ENCODE data around the gene MELTF. TPM values are rescaled to one million over a fixed set of nuclear protein-coding genes. Genes with fewer than 3 reads are reported as not detected.

MELTF gene
- total RNA-seq, 1 experiment from 2014 or later: 7.3 TPM

GRCh38 chr3:197035577-197035976 is 6.0 kb upstream of the MELTF start:
- ChIA-PET POLR2A (no interaction called here), CTCF (no interaction called here)
- DNase-seq (ENCODE audit: low spot score): no peak
- Mint-ChIP-seq H3K36me3 (no peaks in the 10 kb centered on the region), H3K4me1 (0 out of 2 replicates have a peak, but pooled peaks cover 4% of the 10 kb centered on the region), H3K4me3 (no peak overlapping the region), H3K9me3 (peaks cover 7% of the 10 kb centered on the region), H3K27me3 (ENCODE audit: low read depth) (peaks cover 10% of the 10 kb centered on the region), H3K27ac (no peak overlapping the region)
- no peak for ATAC-seq
- TF ChIP-seq, protein P1, sequence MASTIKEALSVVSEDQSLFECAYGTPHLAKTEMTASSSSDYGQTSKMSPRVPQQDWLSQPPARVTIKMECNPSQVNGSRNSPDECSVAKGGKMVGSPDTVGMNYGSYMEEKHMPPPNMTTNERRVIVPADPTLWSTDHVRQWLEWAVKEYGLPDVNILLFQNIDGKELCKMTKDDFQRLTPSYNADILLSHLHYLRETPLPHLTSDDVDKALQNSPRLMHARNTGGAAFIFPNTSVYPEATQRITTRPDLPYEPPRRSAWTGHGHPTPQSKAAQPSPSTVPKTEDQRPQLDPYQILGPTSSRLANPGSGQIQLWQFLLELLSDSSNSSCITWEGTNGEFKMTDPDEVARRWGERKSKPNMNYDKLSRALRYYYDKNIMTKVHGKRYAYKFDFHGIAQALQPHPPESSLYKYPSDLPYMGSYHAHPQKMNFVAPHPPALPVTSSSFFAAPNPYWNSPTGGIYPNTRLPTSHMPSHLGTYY (CRISPR knock-in tag; IDR thresholded peaks at IDR 0.05): no peak
- TF ChIP-seq CBFB (CRISPR knock-in tag; IDR thresholded peaks at IDR 0.05; ENCODE audit: low read depth) (no peak), GTF2I (CRISPR knock-in tag; conservative IDR thresholded peaks at IDR 0.05) (no peak), FOXP1 (CRISPR knock-in tag; IDR thresholded peaks at IDR 0.05; ENCODE audit: borderline replicate concordance) (no peak), NFYB (CRISPR knock-in tag; conservative IDR thresholded peaks at IDR 0.05; ENCODE audit: low read depth) (no peak), ZNF671 (CRISPR knock-in tag; IDR thresholded peaks at IDR 0.05) (no peak), AFF4 (CRISPR knock-in tag; IDR thresholded peaks at IDR 0.05; ENCODE audit: borderline replicate concordance) (no peak), SMAD4 (CRISPR knock-in tag; IDR thresholded peaks at IDR 0.05) (no peak), E2F5 (CRISPR knock-in tag; IDR thresholded peaks at IDR 0.05) (no peak), GRHL2 (CRISPR knock-in tag; IDR thresholded peaks at IDR 0.05; ENCODE audit: insufficient replicate concordance, severe bottlenecking) (no peak), CREB1 (CRISPR knock-in tag; IDR thresholded peaks at IDR 0.05) (no peak), IRF2 (CRISPR knock-in tag; IDR thresholded peaks at IDR 0.05; ENCODE audit: borderline replicate concordance, low read depth) (no peak), JUN (CRISPR knock-in tag; IDR thresholded peaks at IDR 0.05) (no peak), ATF1 (CRISPR knock-in tag; IDR thresholded peaks at IDR 0.05) (no peak), ZNF281 (CRISPR knock-in tag; IDR thresholded peaks at IDR 0.05) (no peak)
- TF ChIP-seq, protein P2, sequence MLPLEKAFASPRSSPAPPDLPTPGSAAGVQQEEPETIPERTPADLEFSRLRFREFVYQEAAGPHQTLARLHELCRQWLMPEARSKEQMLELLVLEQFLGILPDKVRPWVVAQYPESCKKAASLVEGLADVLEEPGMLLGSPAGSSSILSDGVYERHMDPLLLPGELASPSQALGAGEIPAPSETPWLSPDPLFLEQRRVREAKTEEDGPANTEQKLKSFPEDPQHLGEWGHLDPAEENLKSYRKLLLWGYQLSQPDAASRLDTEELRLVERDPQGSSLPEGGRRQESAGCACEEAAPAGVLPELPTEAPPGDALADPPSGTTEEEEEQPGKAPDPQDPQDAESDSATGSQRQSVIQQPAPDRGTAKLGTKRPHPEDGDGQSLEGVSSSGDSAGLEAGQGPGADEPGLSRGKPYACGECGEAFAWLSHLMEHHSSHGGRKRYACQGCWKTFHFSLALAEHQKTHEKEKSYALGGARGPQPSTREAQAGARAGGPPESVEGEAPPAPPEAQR (CRISPR knock-in tag; IDR thresholded peaks at IDR 0.05): no peak
- TF ChIP-seq, protein P3, sequence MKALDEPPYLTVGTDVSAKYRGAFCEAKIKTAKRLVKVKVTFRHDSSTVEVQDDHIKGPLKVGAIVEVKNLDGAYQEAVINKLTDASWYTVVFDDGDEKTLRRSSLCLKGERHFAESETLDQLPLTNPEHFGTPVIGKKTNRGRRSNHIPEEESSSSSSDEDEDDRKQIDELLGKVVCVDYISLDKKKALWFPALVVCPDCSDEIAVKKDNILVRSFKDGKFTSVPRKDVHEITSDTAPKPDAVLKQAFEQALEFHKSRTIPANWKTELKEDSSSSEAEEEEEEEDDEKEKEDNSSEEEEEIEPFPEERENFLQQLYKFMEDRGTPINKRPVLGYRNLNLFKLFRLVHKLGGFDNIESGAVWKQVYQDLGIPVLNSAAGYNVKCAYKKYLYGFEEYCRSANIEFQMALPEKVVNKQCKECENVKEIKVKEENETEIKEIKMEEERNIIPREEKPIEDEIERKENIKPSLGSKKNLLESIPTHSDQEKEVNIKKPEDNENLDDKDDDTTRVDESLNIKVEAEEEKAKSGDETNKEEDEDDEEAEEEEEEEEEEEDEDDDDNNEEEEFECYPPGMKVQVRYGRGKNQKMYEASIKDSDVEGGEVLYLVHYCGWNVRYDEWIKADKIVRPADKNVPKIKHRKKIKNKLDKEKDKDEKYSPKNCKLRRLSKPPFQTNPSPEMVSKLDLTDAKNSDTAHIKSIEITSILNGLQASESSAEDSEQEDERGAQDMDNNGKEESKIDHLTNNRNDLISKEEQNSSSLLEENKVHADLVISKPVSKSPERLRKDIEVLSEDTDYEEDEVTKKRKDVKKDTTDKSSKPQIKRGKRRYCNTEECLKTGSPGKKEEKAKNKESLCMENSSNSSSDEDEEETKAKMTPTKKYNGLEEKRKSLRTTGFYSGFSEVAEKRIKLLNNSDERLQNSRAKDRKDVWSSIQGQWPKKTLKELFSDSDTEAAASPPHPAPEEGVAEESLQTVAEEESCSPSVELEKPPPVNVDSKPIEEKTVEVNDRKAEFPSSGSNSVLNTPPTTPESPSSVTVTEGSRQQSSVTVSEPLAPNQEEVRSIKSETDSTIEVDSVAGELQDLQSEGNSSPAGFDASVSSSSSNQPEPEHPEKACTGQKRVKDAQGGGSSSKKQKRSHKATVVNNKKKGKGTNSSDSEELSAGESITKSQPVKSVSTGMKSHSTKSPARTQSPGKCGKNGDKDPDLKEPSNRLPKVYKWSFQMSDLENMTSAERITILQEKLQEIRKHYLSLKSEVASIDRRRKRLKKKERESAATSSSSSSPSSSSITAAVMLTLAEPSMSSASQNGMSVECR (CRISPR knock-in tag; IDR thresholded peaks at IDR 0.05; ENCODE audit: borderline replicate concordance): no peak
- TF ChIP-seq, protein P4, sequence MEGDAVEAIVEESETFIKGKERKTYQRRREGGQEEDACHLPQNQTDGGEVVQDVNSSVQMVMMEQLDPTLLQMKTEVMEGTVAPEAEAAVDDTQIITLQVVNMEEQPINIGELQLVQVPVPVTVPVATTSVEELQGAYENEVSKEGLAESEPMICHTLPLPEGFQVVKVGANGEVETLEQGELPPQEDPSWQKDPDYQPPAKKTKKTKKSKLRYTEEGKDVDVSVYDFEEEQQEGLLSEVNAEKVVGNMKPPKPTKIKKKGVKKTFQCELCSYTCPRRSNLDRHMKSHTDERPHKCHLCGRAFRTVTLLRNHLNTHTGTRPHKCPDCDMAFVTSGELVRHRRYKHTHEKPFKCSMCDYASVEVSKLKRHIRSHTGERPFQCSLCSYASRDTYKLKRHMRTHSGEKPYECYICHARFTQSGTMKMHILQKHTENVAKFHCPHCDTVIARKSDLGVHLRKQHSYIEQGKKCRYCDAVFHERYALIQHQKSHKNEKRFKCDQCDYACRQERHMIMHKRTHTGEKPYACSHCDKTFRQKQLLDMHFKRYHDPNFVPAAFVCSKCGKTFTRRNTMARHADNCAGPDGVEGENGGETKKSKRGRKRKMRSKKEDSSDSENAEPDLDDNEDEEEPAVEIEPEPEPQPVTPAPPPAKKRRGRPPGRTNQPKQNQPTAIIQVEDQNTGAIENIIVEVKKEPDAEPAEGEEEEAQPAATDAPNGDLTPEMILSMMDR (IDR thresholded peaks at IDR 0.05): no peak
- TF ChIP-seq, protein P5, sequence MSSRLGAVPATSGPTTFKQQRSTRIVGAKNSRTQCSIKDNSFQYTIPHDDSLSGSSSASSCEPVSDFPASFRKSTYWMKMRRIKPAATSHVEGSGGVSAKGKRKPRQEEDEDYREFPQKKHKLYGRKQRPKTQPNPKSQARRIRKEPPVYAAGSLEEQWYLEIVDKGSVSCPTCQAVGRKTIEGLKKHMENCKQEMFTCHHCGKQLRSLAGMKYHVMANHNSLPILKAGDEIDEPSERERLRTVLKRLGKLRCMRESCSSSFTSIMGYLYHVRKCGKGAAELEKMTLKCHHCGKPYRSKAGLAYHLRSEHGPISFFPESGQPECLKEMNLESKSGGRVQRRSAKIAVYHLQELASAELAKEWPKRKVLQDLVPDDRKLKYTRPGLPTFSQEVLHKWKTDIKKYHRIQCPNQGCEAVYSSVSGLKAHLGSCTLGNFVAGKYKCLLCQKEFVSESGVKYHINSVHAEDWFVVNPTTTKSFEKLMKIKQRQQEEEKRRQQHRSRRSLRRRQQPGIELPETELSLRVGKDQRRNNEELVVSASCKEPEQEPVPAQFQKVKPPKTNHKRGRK (CRISPR knock-in tag; IDR thresholded peaks at IDR 0.05; ENCODE audit: borderline replicate concordance): no peak
